Left colon (tissue), 2 donors: ENCODE data around the gene MDFI. TPM values are rescaled to one million over a fixed set of nuclear protein-coding genes. Genes with fewer than 3 reads are reported as not detected.

ENCODE experiments used
- ATAC-seq: fragments of 200-7000 bp; cut with Tn5 transposase; one replicate; pipeline ENCODE4 v1.9.1; 2020; ENCODE audit warnings: mild to moderate bottlenecking, moderate library complexity
- DNase-seq, 2 donors: peaks; one replicate each; pipeline ENCODE4 v3.0.0-alpha.2; 2020
- intact Hi-C, 2 donors: fragments of 100-400 bp; cut with DNase I in 1 of 2; cut with micrococcal nuclease in 1 of 2; formaldehyde crosslinking; loops; one replicate each; pipeline versions ENCODE4 v1.11.2 to v1.14.0; 2022; cut with DNase I, micrococcal nuclease
- total RNA-seq, 2 donors: library from RNA; stranded (reverse); fragmentation: NEBNext Ultra II Directional; extraction: Animal tissue kit (Norgen Biotek cat#: 25700); gene quantifications; one replicate each; pipeline ENCODE4 v1.2.1, GENCODE V29; 2021
- donor health status: DM: no; HTN: no; CAD: no.
- donor health status: DM: yes; HTN: yes; CAD: no.

MDFI gene
- total RNA-seq, 2 donors from 2014 or later: 1.1 to 1.6 TPM

- no peak for ATAC-seq
Observed at GRCh38 chr6:41624621-41625380, 13.5 kb upstream of the MDFI start.

GRCh38 chr6:41625442-41625841, 12.8 kb upstream of the MDFI start:
- DNase-seq (peak; percentile 34 to 60), ATAC-seq (peak; percentile 76)
- intact Hi-C loops: no loop called here

More at GRCh38 chr6:41624621-41625380, 13.5 kb upstream of the MDFI start:
- intact Hi-C loops: no loop called here
- no peak for DNase-seq

- no peak for ATAC-seq
- DNase-seq: no peak
- intact Hi-C loops: no loop called here
Observed at GRCh38 chr6:41626022-41626421, 12.2 kb upstream of the MDFI start.

GRCh38 chr6:41626917-41627316, 11.4 kb upstream of the MDFI start:
- intact Hi-C loops: no loop called here
- ATAC-seq (no peak), DNase-seq (no peak)

- intact Hi-C loops: no loop called here
- no peak for ATAC-seq
- DNase-seq: no peak
Observed at GRCh38 chr6:41629128-41629527, 9.1 kb upstream of the MDFI start.

GRCh38 chr6:41630069-41630468, 8.2 kb upstream of the MDFI start:
- ATAC-seq: no peak
- no peak for DNase-seq
- intact Hi-C loops: no loop called here

- DNase-seq (no peak), ATAC-seq (no peak)
- intact Hi-C loops: no loop called here
Observed at GRCh38 chr6:41630946-41631345, 7.3 kb upstream of the MDFI start.

GRCh38 chr6:41633056-41633634, 5.1 kb upstream of the MDFI start:
- intact Hi-C loops: no loop called here
- ATAC-seq (no peak), DNase-seq (no peak)

GRCh38 chr6:41634657-41635056, 3.6 kb upstream of the MDFI start:
- intact Hi-C loops: no loop called here
- DNase-seq: no peak
- no peak for ATAC-seq

GRCh38 chr6:41635365-41635764, 2.9 kb upstream of the MDFI start:
- ATAC-seq (no peak), DNase-seq (no peak)
- intact Hi-C loops: no loop called here

- ATAC-seq: peak; percentile 98
- intact Hi-C loops: no loop called here
Observed at GRCh38 chr6:41636833-41637193, 1.5 kb upstream of the MDFI start.

GRCh38 chr6:41637194-41638001, 870 bp upstream of the MDFI start:
- intact Hi-C loops: no loop called here
- ATAC-seq: peak; percentile 32
- no peak for DNase-seq

More at GRCh38 chr6:41636833-41637193, 1.5 kb upstream of the MDFI start:
- DNase-seq: peak; percentile 58 to 66

- DNase-seq (peak in 1 of 2 donors; percentile 9), ATAC-seq (no peak)
- intact Hi-C loops: no loop called here
Observed at GRCh38 chr6:41638935-41639808, 904 bp downstream of the MDFI start.

GRCh38 chr6:41639809-41640371, 1.6 kb downstream of the MDFI start:
- ATAC-seq (no peak), DNase-seq (no peak)
- intact Hi-C loops: no loop called here

GRCh38 chr6:41640426-41640825, 2.2 kb downstream of the MDFI start:
- DNase-seq: no peak
- ATAC-seq: no peak
- intact Hi-C loops: no loop called here

GRCh38 chr6:41641352-41641925, 3.2 kb downstream of the MDFI start:
- intact Hi-C loops: no loop called here
- ATAC-seq (no peak), DNase-seq (no peak)

GRCh38 chr6:41642090-41642959, 4.1 kb downstream of the MDFI start:
- intact Hi-C loops: no loop called here
- ATAC-seq (no peak), DNase-seq (no peak)
